ENCODE results near the gene LGR4. TPM values are rescaled to one million over a fixed set of nuclear protein-coding genes. Genes with fewer than 3 reads are reported as not detected.

The LGR4 gene
- total RNA-seq, 2 donors from 2014 or later: 31.1 to 40.6 TPM

GRCh38 chr11:27403195-27403594 is 69.4 kb downstream of the LGR4 start:
- no peaks in the 10 kb centered on the region for H3K27me3 ChIP-seq
- peaks cover 0 to 20% of the 10 kb centered on the region in 2 donors for H3K4me1 ChIP-seq
- H3K4me3 ChIP-seq: no peak overlapping the region
- no peaks in the 10 kb centered on the region for H3K36me3 ChIP-seq
- no peaks in the 10 kb centered on the region for H3K9me3 ChIP-seq
- no peak for DNase-seq (ENCODE audit: low spot score)
- H3K27ac ChIP-seq: no peak overlapping the region
- TF ChIP-seq CTCF (IDR thresholded peaks at IDR 0.05): no peak

GRCh38 chr11:27402450-27402849 is 70.1 kb downstream of the LGR4 start:
- Histone ChIP-seq H3K4me1 (peaks cover 0 to 27% of the 10 kb centered on the region in 2 donors), H3K9me3 (no peaks in the 10 kb centered on the region), H3K27ac (no peak overlapping the region), H3K27me3 (no peaks in the 10 kb centered on the region), H3K4me3 (no peak overlapping the region), H3K36me3 (no peaks in the 10 kb centered on the region)
- no peak for TF ChIP-seq CTCF (IDR thresholded peaks at IDR 0.05)
- DNase-seq (ENCODE audit: low spot score): no peak

GRCh38 chr11:27401833-27402316 is 70.7 kb downstream of the LGR4 start:
- Histone ChIP-seq H3K4me3 (no peak overlapping the region), H3K27ac (no peak overlapping the region), H3K27me3 (no peaks in the 10 kb centered on the region), H3K36me3 (no peaks in the 10 kb centered on the region), H3K9me3 (no peaks in the 10 kb centered on the region), H3K4me1 (peaks cover 0 to 32% of the 10 kb centered on the region in 2 donors)
- no peak for DNase-seq (ENCODE audit: low spot score)
- no peak for TF ChIP-seq CTCF (IDR thresholded peaks at IDR 0.05)

GRCh38 chr11:27401280-27401832 is 71.2 kb downstream of the LGR4 start:
- no peak for TF ChIP-seq CTCF (IDR thresholded peaks at IDR 0.05)
- Histone ChIP-seq H3K27me3 (no peaks in the 10 kb centered on the region), H3K36me3 (no peaks in the 10 kb centered on the region), H3K4me3 (no peak overlapping the region), H3K27ac (no peak overlapping the region), H3K4me1 (peaks cover 0 to 34% of the 10 kb centered on the region in 2 donors), H3K9me3 (no peaks in the 10 kb centered on the region)
- no peak for DNase-seq (ENCODE audit: low spot score)

GRCh38 chr11:27398400-27398770 is 74.2 kb downstream of the LGR4 start:
- peaks cover 0 to 42% of the 10 kb centered on the region in 2 donors for H3K4me1 ChIP-seq
- no peaks in the 10 kb centered on the region for H3K9me3 ChIP-seq
- H3K36me3 ChIP-seq: no peaks in the 10 kb centered on the region
- H3K27me3 ChIP-seq: no peaks in the 10 kb centered on the region
- no peak for TF ChIP-seq CTCF (IDR thresholded peaks at IDR 0.05)
- H3K4me3 ChIP-seq: no peak overlapping the region
- DNase-seq (ENCODE audit: low spot score): no peak
- H3K27ac ChIP-seq: no peak overlapping the region
